Measurements from ENCODE around the gene TUBB. TPM values are rescaled to one million over a fixed set of nuclear protein-coding genes. Genes with fewer than 3 reads are reported as not detected.

Gene TUBB
- total RNA-seq, 3 donors from 2014 or later: 113 to 328 (median 307) TPM

- Histone ChIP-seq H3K9me3 (no peaks in the 10 kb centered on the region), H3K4me3 (peak within 1 kb of the TSS; percentile 24), H3K36me3 (ENCODE audit: low read depth) (no peaks in the 10 kb centered on the region), H3K4me1 (ENCODE audit: low read depth) (peaks cover 24% of the 10 kb centered on the region)
- intact Hi-C loops (cut with DNase I, micrococcal nuclease): no loop called here
- no peak for TF ChIP-seq CTCF (IDR thresholded peaks at IDR 0.05)
- ATAC-seq (peak; percentile 53), DNase-seq (peak; percentile 78 to 92 (median 83))
Measured at GRCh38 chr6:30686009-30686907, 33.9 kb upstream of the TUBB start, which contains the start of gene PPP1R18. TSS of gene PPP1R18 (minus strand) at chr6:30686645. CDS start at chr6:30686018, 627 bp downstream.

DNA sequence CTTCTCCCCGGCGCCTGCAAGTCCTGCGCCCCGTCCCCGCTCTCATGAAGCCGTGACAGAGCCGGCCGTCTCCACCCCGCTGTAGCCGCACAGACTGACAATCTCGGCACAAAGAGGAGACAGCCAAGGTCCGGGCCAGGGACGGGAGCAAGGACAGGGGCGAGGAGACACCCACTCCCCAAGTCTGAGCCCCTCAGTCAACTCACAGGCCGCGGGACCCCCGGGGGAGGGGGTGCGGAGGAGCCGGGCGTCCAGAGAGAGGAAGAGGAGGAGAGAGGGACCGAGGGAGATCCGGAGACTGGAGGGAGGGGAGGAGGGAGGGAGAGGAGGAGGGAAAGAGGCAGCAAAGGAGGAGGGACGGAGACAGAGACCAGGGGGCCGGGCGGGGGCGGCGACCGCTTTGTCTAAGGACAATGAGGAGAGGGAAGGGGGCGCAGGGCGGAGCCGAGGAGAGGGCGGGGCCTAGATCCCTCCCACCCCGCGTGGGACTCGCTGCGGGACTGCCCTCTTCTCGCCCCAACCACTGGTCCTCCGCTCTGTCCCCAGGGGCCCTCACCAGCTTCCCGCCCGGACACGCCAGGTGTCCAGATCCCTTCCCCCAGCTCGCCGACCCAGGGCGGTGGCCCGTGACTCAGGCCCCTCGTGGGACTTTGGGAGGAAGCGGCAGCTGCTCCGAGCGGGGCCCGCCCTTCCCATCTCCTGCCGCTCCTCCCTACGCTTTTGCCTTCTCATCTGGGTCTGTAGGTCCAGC lies 33.1 kb upstream of the TUBB start:
- ATAC-seq (peak; percentile 58), DNase-seq (peak; percentile 83 to 97 (median 87))
- Histone ChIP-seq H3K36me3 (ENCODE audit: low read depth) (no peaks in the 10 kb centered on the region), H3K9me3 (no peaks in the 10 kb centered on the region), H3K4me1 (ENCODE audit: low read depth) (peaks cover 24% of the 10 kb centered on the region), H3K4me3 (peak overlapping the region; percentile 24)
- intact Hi-C loops (cut with DNase I, micrococcal nuclease): no loop called here
- TF ChIP-seq CTCF (IDR thresholded peaks at IDR 0.05): no peak

DNA sequence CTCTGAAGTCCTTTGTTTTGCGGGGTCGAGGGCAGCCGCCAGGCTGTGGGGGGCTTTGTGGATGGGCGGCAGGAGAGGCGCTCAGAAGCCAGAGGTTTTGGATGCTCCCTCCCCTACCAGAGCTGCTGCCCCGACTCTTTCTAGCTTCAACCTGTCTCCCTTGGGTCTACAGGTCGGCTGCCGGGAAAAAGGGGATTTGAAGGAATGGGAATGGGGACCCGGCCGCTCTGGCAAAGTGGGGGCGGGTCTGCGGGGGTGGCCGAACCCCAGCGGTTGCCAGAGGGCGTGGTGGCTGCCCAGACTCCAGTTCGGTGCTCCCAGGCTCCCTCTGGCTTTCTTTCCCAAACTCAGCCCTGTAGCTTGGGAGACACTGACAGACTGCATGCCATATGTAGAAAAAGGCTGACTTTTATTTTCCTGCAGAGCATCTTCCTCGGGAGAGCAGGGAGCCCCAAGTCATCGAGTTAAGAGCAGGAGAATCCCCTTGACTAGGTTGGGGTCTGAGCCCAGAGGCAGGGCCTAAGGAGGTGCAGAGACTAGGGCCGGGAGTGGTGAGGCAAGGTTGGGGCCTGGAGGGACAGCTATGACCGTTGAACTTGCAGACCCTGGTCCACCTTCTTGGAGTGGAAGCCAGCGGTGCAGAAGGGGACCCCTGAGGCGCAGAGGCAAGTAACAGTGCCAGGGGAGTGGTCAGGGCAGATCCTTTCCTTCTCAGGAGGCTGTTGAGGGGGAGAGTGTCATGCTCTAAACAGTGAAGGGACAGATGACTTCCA lies 32.3 kb upstream of the TUBB start:
- H3K9me3 ChIP-seq: no peaks in the 10 kb centered on the region
- peak overlapping the region; percentile 24 for H3K4me3 ChIP-seq
- H3K36me3 ChIP-seq (ENCODE audit: low read depth): no peaks in the 10 kb centered on the region
- H3K4me1 ChIP-seq (ENCODE audit: low read depth): peaks cover 21% of the 10 kb centered on the region
- DNase-seq: peak in 1 of 3 donors; percentile 67
- no peak for ATAC-seq
- TF ChIP-seq CTCF (IDR thresholded peaks at IDR 0.05): no peak
- intact Hi-C loops (cut with DNase I, micrococcal nuclease): no loop called here

DNA sequence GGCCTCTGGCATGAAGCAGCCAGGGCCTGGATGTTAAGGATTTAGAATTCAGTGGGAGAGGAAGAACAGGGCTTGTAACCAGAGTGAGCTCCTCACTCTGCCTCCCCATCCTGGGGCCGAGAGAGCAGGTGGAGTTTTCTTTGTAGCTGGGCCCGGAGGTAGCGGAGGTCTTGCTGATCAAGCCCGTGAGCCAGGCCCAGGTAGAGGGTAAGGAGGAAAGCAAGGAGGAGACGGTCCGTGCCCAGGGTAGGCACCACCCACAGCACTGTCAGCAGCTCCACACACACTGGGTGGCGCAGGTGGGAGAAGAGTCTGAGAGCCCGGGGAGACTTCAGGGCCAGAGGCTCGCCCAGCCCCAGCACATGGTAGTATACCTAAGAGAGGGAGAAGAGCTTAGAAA lies 31.6 kb upstream of the TUBB start:
- no peaks in the 10 kb centered on the region for H3K36me3 ChIP-seq (ENCODE audit: low read depth)
- intact Hi-C loops (cut with DNase I, micrococcal nuclease): no loop called here
- H3K4me1 ChIP-seq (ENCODE audit: low read depth): peaks cover 21% of the 10 kb centered on the region
- H3K9me3 ChIP-seq: no peaks in the 10 kb centered on the region
- DNase-seq (peak in 1 of 3 donors; percentile 68), ATAC-seq (no peak)
- no peak for TF ChIP-seq CTCF (IDR thresholded peaks at IDR 0.05)
- H3K4me3 ChIP-seq: no peak overlapping the region

Data from mucosa of descending colon (tissue), 3 donors.